ENCODE measurements around the gene CD2AP. TPM values are rescaled to one million over a fixed set of nuclear protein-coding genes. Genes with fewer than 3 reads are reported as not detected.
"Not testable (repeated sequence)": the region's sequence is repeated elsewhere in the genome, so short reads cannot be mapped to it uniquely, and the experiment has no call there.

CD2AP gene
- total RNA-seq, 2 donors from 2014 or later = 27.1 to 29.1 TPM

GRCh38 chr6:47647188-47647587 is 169.6 kb downstream of the CD2AP start:
- Histone ChIP-seq H3K27ac (no peak overlapping the region), H3K9me3 (no peaks in the 10 kb centered on the region), H3K36me3 (no peaks in the 10 kb centered on the region), H3K27me3 (replicated peaks; ENCODE audit: insufficient read depth) (no peaks in the 10 kb centered on the region), H3K4me1 (ENCODE audit: control insufficient read depth in 1 of 2, low read depth in 2 of 2) (peaks cover 3 to 12% of the 10 kb centered on the region in 2 donors), H3K4me3 (no peak overlapping the region)
- TF ChIP-seq, protein P1, sequence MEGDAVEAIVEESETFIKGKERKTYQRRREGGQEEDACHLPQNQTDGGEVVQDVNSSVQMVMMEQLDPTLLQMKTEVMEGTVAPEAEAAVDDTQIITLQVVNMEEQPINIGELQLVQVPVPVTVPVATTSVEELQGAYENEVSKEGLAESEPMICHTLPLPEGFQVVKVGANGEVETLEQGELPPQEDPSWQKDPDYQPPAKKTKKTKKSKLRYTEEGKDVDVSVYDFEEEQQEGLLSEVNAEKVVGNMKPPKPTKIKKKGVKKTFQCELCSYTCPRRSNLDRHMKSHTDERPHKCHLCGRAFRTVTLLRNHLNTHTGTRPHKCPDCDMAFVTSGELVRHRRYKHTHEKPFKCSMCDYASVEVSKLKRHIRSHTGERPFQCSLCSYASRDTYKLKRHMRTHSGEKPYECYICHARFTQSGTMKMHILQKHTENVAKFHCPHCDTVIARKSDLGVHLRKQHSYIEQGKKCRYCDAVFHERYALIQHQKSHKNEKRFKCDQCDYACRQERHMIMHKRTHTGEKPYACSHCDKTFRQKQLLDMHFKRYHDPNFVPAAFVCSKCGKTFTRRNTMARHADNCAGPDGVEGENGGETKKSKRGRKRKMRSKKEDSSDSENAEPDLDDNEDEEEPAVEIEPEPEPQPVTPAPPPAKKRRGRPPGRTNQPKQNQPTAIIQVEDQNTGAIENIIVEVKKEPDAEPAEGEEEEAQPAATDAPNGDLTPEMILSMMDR (IDR thresholded peaks at IDR 0.05) = no peak
- DNase-seq (ENCODE audit: low spot score) (no peak), ATAC-seq (ENCODE audit: insufficient number of reproducible peaks, low FRiP score, low read depth) (no peak)

DNA sequence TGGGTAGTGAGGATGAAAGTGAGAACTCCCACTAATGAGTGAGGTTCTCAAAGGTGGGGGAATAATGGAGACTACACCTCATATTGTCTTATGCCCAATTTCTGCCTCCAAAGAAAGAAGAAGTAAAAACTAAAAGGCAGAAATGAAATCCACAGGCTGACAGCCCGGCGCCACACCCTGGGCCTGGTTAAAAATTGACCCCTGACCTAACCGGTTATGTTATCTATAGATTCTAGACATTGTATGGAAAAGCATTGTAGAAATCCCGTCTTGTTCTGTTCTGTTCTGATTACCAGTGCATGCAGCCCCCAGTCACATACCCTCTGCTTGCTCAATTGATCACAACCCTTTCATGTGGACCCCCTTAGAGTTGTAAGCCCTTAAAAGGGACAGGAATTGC is 170.0 kb downstream of the CD2AP start:
- not testable (repeated sequence) for ATAC-seq (ENCODE audit: insufficient number of reproducible peaks, low FRiP score, low read depth); DNase-seq (ENCODE audit: low spot score); H3K9me3 ChIP-seq; H3K27me3 ChIP-seq (replicated peaks; ENCODE audit: insufficient read depth); H3K4me3 ChIP-seq; H3K36me3 ChIP-seq; H3K27ac ChIP-seq
- peaks cover 3 to 12% of the 10 kb centered on the region in 2 donors for H3K4me1 ChIP-seq (ENCODE audit: control insufficient read depth in 1 of 2, low read depth in 2 of 2)

DNA sequence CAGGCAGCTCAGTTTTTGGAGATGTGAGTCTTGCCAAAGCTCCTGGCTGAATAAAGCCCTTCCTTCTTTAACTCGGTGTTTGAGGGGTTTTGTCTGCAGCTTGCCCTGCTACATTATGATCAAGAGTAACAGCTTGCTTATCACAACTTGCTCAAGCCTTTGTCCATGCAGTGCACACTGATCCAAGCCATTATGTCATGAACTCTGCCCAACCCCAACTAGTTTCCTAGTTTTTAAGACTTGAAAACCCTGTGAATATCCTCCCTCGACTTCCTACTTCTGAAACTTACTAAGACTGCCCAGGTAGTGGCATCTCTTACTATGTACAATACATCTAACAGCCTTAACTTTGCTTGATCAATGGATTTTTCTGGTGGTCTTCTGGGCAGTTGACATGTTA is 170.4 kb downstream of the CD2AP start:
- TF ChIP-seq, protein P1 (IDR thresholded peaks at IDR 0.05) = no peak
- Histone ChIP-seq H3K9me3 (no peaks in the 10 kb centered on the region), H3K4me3 (no peak overlapping the region)

GRCh38 chr6:47650553-47651432 is 173.2 kb downstream of the CD2AP start:
- no peak overlapping the region for H3K4me3 ChIP-seq
- TF ChIP-seq, protein P1 (IDR thresholded peaks at IDR 0.05) = no peak
- no peak overlapping the region for H3K27ac ChIP-seq
- DNase-seq (ENCODE audit: low spot score) (no peak), ATAC-seq (ENCODE audit: insufficient number of reproducible peaks, low FRiP score, low read depth) (no peak)
- peaks cover 3 to 12% of the 10 kb centered on the region in 2 donors for H3K4me1 ChIP-seq (ENCODE audit: control insufficient read depth in 1 of 2, low read depth in 2 of 2)
- H3K36me3 ChIP-seq = no peaks in the 10 kb centered on the region
- no peaks in the 10 kb centered on the region for H3K27me3 ChIP-seq (replicated peaks; ENCODE audit: insufficient read depth)
- no peaks in the 10 kb centered on the region for H3K9me3 ChIP-seq

More for the DNA sequence above, 170.4 kb downstream of the CD2AP start:
- H3K4me1 ChIP-seq (ENCODE audit: control insufficient read depth in 1 of 2, low read depth in 2 of 2) = peaks cover 3 to 12% of the 10 kb centered on the region in 2 donors
- H3K36me3 ChIP-seq = no peaks in the 10 kb centered on the region
- no peak overlapping the region for H3K27ac ChIP-seq
- ATAC-seq (ENCODE audit: insufficient number of reproducible peaks, low FRiP score, low read depth) (no peak), DNase-seq (ENCODE audit: low spot score) (no peak)
- no peaks in the 10 kb centered on the region for H3K27me3 ChIP-seq (replicated peaks; ENCODE audit: insufficient read depth)

DNA sequence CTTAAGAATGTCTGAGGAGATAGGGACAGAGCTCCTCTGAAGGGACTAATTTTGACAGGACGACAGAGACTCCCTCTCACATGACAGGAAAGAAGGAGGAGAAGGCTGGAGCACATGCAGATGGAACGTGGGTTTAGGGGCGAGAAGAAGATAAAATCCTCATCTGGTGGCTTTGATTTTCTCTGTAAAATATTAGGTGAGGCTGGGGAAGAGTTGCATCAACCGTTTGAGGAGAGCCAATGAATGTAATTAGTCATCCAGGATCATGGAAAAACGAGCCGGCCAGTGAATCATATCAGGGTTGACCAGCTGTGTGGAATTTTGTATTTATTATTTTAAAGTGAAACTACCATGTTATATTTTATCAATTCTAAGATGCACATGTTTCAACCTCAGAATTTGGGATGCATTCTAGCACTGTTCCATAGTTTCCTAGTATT is 173.9 kb downstream of the CD2AP start:
- Histone ChIP-seq H3K4me3 (no peak overlapping the region), H3K4me1 (ENCODE audit: control insufficient read depth in 1 of 2, low read depth in 2 of 2) (peaks cover 3 to 12% of the 10 kb centered on the region in 2 donors), H3K36me3 (no peaks in the 10 kb centered on the region), H3K27ac (no peak overlapping the region), H3K9me3 (no peaks in the 10 kb centered on the region), H3K27me3 (replicated peaks; ENCODE audit: insufficient read depth) (no peaks in the 10 kb centered on the region)
- ATAC-seq (ENCODE audit: insufficient number of reproducible peaks, low FRiP score, low read depth) = no peak
- TF ChIP-seq, protein P1 (IDR thresholded peaks at IDR 0.05) = no peak
- DNase-seq (ENCODE audit: low spot score) = no peak

All from thoracic aorta (tissue), 2 donors.